HG03196 (cell line): ENCODE results near the gene DDX46.
"Not testable (repeated sequence)": the region's sequence is repeated elsewhere in the genome, so short reads cannot be mapped to it uniquely, and the experiment has no call there.

Experiments
- ATAC-seq: cut with Tn5 transposase; IDR thresholded peaks from one replicate; pipeline ENCODE4 v1.9.1; 2021; ENCODE audit not compliant: unreplicated experiment

DDX46 gene

GRCh38 chr5:134784946-134785620 lies 26.5 kb downstream of the DDX46 start:
- no peak for ATAC-seq

- no peak for ATAC-seq
Observed at GRCh38 chr5:134787692-134788091, 29.1 kb downstream of the DDX46 start.

- ATAC-seq: no peak
Observed at GRCh38 chr5:134791580-134791979, 33.0 kb downstream of the DDX46 start.

GRCh38 chr5:134792286-134792685 lies 33.7 kb downstream of the DDX46 start:
- no peak for ATAC-seq

- no peak for ATAC-seq
Observed at GRCh38 chr5:134793111-134793510, 34.5 kb downstream of the DDX46 start.

GRCh38 chr5:134794082-134794481 lies 35.5 kb downstream of the DDX46 start:
- ATAC-seq: no peak

- no peak for ATAC-seq
Observed at GRCh38 chr5:134794819-134795218, 36.2 kb downstream of the DDX46 start.

GRCh38 chr5:134798468-134798867 lies 39.9 kb downstream of the DDX46 start:
- ATAC-seq: no peak

- ATAC-seq: no peak
Observed at GRCh38 chr5:134803821-134804220, 45.2 kb downstream of the DDX46 start.

GRCh38 chr5:134813407-134813806 lies 54.8 kb downstream of the DDX46 start:
- no peak for ATAC-seq

- no peak for ATAC-seq
Observed at GRCh38 chr5:134813827-134814226, 55.2 kb downstream of the DDX46 start.

- ATAC-seq: no peak
Observed at GRCh38 chr5:134817006-134817405, 58.4 kb downstream of the DDX46 start.

- no peak for ATAC-seq
Observed at GRCh38 chr5:134818776-134819175, 60.2 kb downstream of the DDX46 start.

- no peak for ATAC-seq
Observed at GRCh38 chr5:134819407-134819963, 60.9 kb downstream of the DDX46 start.

GRCh38 chr5:134821841-134822240 lies 63.3 kb downstream of the DDX46 start:
- ATAC-seq: no peak

GRCh38 chr5:134824681-134825080 lies 66.1 kb downstream of the DDX46 start:
- ATAC-seq: no peak

GRCh38 chr5:134825212-134825611 lies 66.6 kb downstream of the DDX46 start:
- ATAC-seq: no peak

- ATAC-seq: no peak
Observed at GRCh38 chr5:134833340-134834032, 74.9 kb downstream of the DDX46 start.

- no peak for ATAC-seq
Observed at GRCh38 chr5:134835623-134836022, 77.0 kb downstream of the DDX46 start.

- ATAC-seq: no peak
Observed at GRCh38 chr5:134837530-134838181, 79.1 kb downstream of the DDX46 start.

GRCh38 chr5:134838361-134838760 lies 79.8 kb downstream of the DDX46 start:
- not testable (repeated sequence) for ATAC-seq

- no peak for ATAC-seq
Observed at GRCh38 chr5:134840811-134841210, 82.2 kb downstream of the DDX46 start.
